ENCODE data around the gene KRT12. TPM values are rescaled to one million over a fixed set of nuclear protein-coding genes. Genes with fewer than 3 reads are reported as not detected.

The KRT12 gene
- total RNA-seq: not detected
- not detected for total RNA-seq (2013)

- H3K4me1 ChIP-seq (ENCODE audit: control insufficient read depth, insufficient read depth, low read length): no peaks in the 10 kb centered on the region
- H3K27me3 ChIP-seq (ENCODE audit: control insufficient read depth, insufficient read depth, low read length): peaks cover 8% of the 10 kb centered on the region
- Mint-ChIP-seq H3K9me3 (no peaks in the 10 kb centered on the region), H3K36me3 (no peaks in the 10 kb centered on the region), H3K27ac (no peak within 1 kb of the TSS), H3K4me3 (no peak within 1 kb of the TSS), H3K4me1 (no peaks in the 10 kb centered on the region), H3K27me3 (ENCODE audit: low read depth in 2 of 2) (peaks cover 16 to 52% of the 10 kb centered on the region in 2 donors)
- no peak within 1 kb of the TSS for H3K27ac ChIP-seq (ENCODE audit: low read length)
- ATAC-seq (no peak), DNase-seq (no peak)
- H3K36me3 ChIP-seq (ENCODE audit: control insufficient read depth, insufficient read depth, low read length): no peaks in the 10 kb centered on the region
- intact Hi-C loops (cut with micrococcal nuclease): no loop called here
- TF ChIP-seq CTCF (IDR thresholded peaks at IDR 0.05): no peak
- WGBS (ENCODE audit: insufficient coverage): 85% methylated on average over 8 of the region's 8 CpGs
- no peaks in the 10 kb centered on the region for H3K9me3 ChIP-seq (ENCODE audit: control insufficient read depth, insufficient read depth, low read length)
- H3K4me3 ChIP-seq (ENCODE audit: low read length): no peak within 1 kb of the TSS
Observed at GRCh38 chr17:40866838-40867237, at the start of gene KRT12. KRT12 (minus strand) TSS chr17:40867223; CDS start chr17:40867186, 37 bp downstream.

- no peaks in the 10 kb centered on the region for H3K36me3 ChIP-seq (ENCODE audit: control insufficient read depth, insufficient read depth, low read length)
- no peaks in the 10 kb centered on the region for H3K4me1 ChIP-seq (ENCODE audit: control insufficient read depth, insufficient read depth, low read length)
- H3K4me3 ChIP-seq (ENCODE audit: low read length): no peak overlapping the region
- Mint-ChIP-seq H3K4me3 (no peak overlapping the region), H3K27me3 (ENCODE audit: low read depth in 2 of 2) (peaks cover 8 to 19% of the 10 kb centered on the region in 2 donors), H3K36me3 (no peaks in the 10 kb centered on the region), H3K4me1 (no peaks in the 10 kb centered on the region), H3K9me3 (no peaks in the 10 kb centered on the region), H3K27ac (no peak overlapping the region)
- no peaks in the 10 kb centered on the region for H3K9me3 ChIP-seq (ENCODE audit: control insufficient read depth, insufficient read depth, low read length)
- WGBS (ENCODE audit: insufficient coverage): 100% methylated on average over 1 of the region's 1 CpG
- no peak overlapping the region for H3K27ac ChIP-seq (ENCODE audit: low read length)
- peaks cover 4% of the 10 kb centered on the region for H3K27me3 ChIP-seq (ENCODE audit: control insufficient read depth, insufficient read depth, low read length)
- intact Hi-C loops (cut with micrococcal nuclease): no loop called here
- no peak for DNase-seq
- no peak for TF ChIP-seq CTCF (IDR thresholded peaks at IDR 0.05)
- ATAC-seq: no peak
Observed at GRCh38 chr17:40916366-40916765, 49.3 kb upstream of the KRT12 start.

GRCh38 chr17:40915721-40916256, 48.8 kb upstream of the KRT12 start:
- H3K36me3 Mint-ChIP-seq: no peaks in the 10 kb centered on the region
- no peak overlapping the region for H3K27ac ChIP-seq (ENCODE audit: low read length)
- no peak for TF ChIP-seq CTCF (IDR thresholded peaks at IDR 0.05)
- DNase-seq (no peak), ATAC-seq (no peak)
- no peak overlapping the region for H3K4me3 ChIP-seq (ENCODE audit: low read length)
- intact Hi-C loops (cut with micrococcal nuclease): no loop called here
- H3K9me3 ChIP-seq (ENCODE audit: control insufficient read depth, insufficient read depth, low read length): no peaks in the 10 kb centered on the region
- no peaks in the 10 kb centered on the region for H3K4me1 Mint-ChIP-seq
- H3K4me3 Mint-ChIP-seq: no peak overlapping the region
- 44% methylated on average over 2 of the region's 2 CpGs for WGBS (ENCODE audit: insufficient coverage)
- H3K9me3 Mint-ChIP-seq: no peaks in the 10 kb centered on the region
- H3K36me3 ChIP-seq (ENCODE audit: control insufficient read depth, insufficient read depth, low read length): no peaks in the 10 kb centered on the region
- H3K27me3 ChIP-seq (ENCODE audit: control insufficient read depth, insufficient read depth, low read length): peaks cover 4% of the 10 kb centered on the region
- H3K4me1 ChIP-seq (ENCODE audit: control insufficient read depth, insufficient read depth, low read length): no peaks in the 10 kb centered on the region
- peaks cover 10 to 21% of the 10 kb centered on the region in 2 donors for H3K27me3 Mint-ChIP-seq (ENCODE audit: low read depth in 2 of 2)
- no peak overlapping the region for H3K27ac Mint-ChIP-seq

- H3K27me3 Mint-ChIP-seq (ENCODE audit: low read depth in 2 of 2): peaks cover 14 to 27% of the 10 kb centered on the region in 2 donors
- H3K9me3 ChIP-seq (ENCODE audit: control insufficient read depth, insufficient read depth, low read length): no peaks in the 10 kb centered on the region
- 83% methylated on average over 1 of the region's 3 CpGs for WGBS (ENCODE audit: insufficient coverage)
- no peak overlapping the region for H3K4me3 ChIP-seq (ENCODE audit: low read length)
- intact Hi-C loops (cut with micrococcal nuclease): no loop called here
- H3K27ac Mint-ChIP-seq: no peak overlapping the region
- no peaks in the 10 kb centered on the region for H3K4me1 ChIP-seq (ENCODE audit: control insufficient read depth, insufficient read depth, low read length)
- H3K36me3 Mint-ChIP-seq: no peaks in the 10 kb centered on the region
- no peak overlapping the region for H3K4me3 Mint-ChIP-seq
- H3K4me1 Mint-ChIP-seq: no peaks in the 10 kb centered on the region
- TF ChIP-seq CTCF (IDR thresholded peaks at IDR 0.05): no peak
- no peaks in the 10 kb centered on the region for H3K36me3 ChIP-seq (ENCODE audit: control insufficient read depth, insufficient read depth, low read length)
- DNase-seq (no peak), ATAC-seq (no peak)
- H3K9me3 Mint-ChIP-seq: no peaks in the 10 kb centered on the region
- no peak overlapping the region for H3K27ac ChIP-seq (ENCODE audit: low read length)
- H3K27me3 ChIP-seq (ENCODE audit: control insufficient read depth, insufficient read depth, low read length): peaks cover 4% of the 10 kb centered on the region
Observed at GRCh38 chr17:40915199-40915661, 48.2 kb upstream of the KRT12 start.

Data from natural killer cell (primary cell).